Stimulated activated CD4-positive, alpha-beta T cell treated with anti-CD3 and anti-CD28 coated beads, Interleukin-2, amount 100 ng/mL, for 24 hours (primary cell): ENCODE data around the gene SEMG2.

Source experiments
- DNase-seq, 2 donors: peaks; one replicate each; pipeline ENCODE4 v3.0.0-alpha.2; 2020

The SEMG2 gene

GRCh38 chr20:45221076-45221475 is at the start of gene SEMG2:
SEMG2 (plus strand) TSS chr20:45221373; CDS start chr20:45221390, 17 bp downstream.
- no peak for DNase-seq

- no peak for DNase-seq
These were observed 47.7 kb upstream of the SEMG2 start for GRCh38 chr20:45173522-45173921.

- DNase-seq = no peak
These were observed 46.5 kb upstream of the SEMG2 start, which contains the start of gene PI3 for GRCh38 chr20:45174434-45175364. PI3 (plus strand) TSS chr20:45174902; CDS start chr20:45174923, 21 bp downstream.

- DNase-seq = no peak
These were observed 44.5 kb upstream of the SEMG2 start for GRCh38 chr20:45176526-45177267.

GRCh38 chr20:45179166-45179565 is 42.0 kb upstream of the SEMG2 start:
- DNase-seq = no peak

- no peak for DNase-seq
These were observed 39.5 kb upstream of the SEMG2 start for GRCh38 chr20:45181639-45182038.

GRCh38 chr20:45183084-45183483 is 38.1 kb upstream of the SEMG2 start:
- no peak for DNase-seq

GRCh38 chr20:45187693-45188092 is 33.5 kb upstream of the SEMG2 start:
- DNase-seq = no peak

GRCh38 chr20:45189067-45189609 is 32.0 kb upstream of the SEMG2 start:
- DNase-seq = no peak

- DNase-seq = no peak
These were observed 31.3 kb upstream of the SEMG2 start for GRCh38 chr20:45189861-45190260.

- DNase-seq = no peak
These were observed 29.2 kb upstream of the SEMG2 start for GRCh38 chr20:45191926-45192325.

- DNase-seq = no peak
These were observed 27.8 kb upstream of the SEMG2 start for GRCh38 chr20:45193331-45193730.

GRCh38 chr20:45206725-45207124 is 14.4 kb upstream of the SEMG2 start, which contains the start of gene SEMG1:
SEMG1 (plus strand) TSS chr20:45207033; CDS start chr20:45207054, 21 bp downstream.
- no peak for DNase-seq

GRCh38 chr20:45209924-45210323 is 11.2 kb upstream of the SEMG2 start:
- no peak for DNase-seq

GRCh38 chr20:45211569-45212474 is 9.4 kb upstream of the SEMG2 start:
- DNase-seq = no peak

GRCh38 chr20:45212836-45213235 is 8.3 kb upstream of the SEMG2 start:
- DNase-seq = no peak

GRCh38 chr20:45218124-45218523 is 3.0 kb upstream of the SEMG2 start:
- no peak for DNase-seq

- DNase-seq = no peak
These were observed 2.5 kb upstream of the SEMG2 start for GRCh38 chr20:45218636-45219035.

GRCh38 chr20:45223136-45223535 is 2.0 kb downstream of the SEMG2 start:
- no peak for DNase-seq

- no peak for DNase-seq
These were observed 5.1 kb downstream of the SEMG2 start for GRCh38 chr20:45226287-45226686.

GRCh38 chr20:45229264-45230056 is 8.3 kb downstream of the SEMG2 start:
- peak; percentile 60 to 76 for DNase-seq
